DND-41 (cell line): ENCODE measurements around the gene DNAH10.

Source experiments
- ATAC-seq: fragments of 200-7000 bp; cut with Tn5 transposase; 3 replicates; pipeline ENCODE4 v1.9.1; 2021; ENCODE audit warnings: low read depth; ENCODE audit not compliant: insufficient read depth
- DNase-seq: peaks from one replicate; pipeline ENCODE4 v3.0.0-alpha.2; 2020
- H2AFZ ChIP-seq: 2 replicates; pipeline ENCODE4 v1.6.0; 2012; ENCODE audit warnings: low read depth, low read length
- H3K27ac ChIP-seq: 2 replicates; pipeline ENCODE4 v1.5.1; 2012; ENCODE audit warnings: low read length, inconsistent platforms
- H3K27me3 ChIP-seq: fragments of 200-600 bp; sonication (generic); 2 replicates; pipeline ENCODE4 v1.6.0; 2012; ENCODE audit warnings: low read length, mild to moderate bottlenecking, inconsistent platforms; ENCODE audit not compliant: insufficient read depth, poor library complexity
- H3K36me3 ChIP-seq: 2 replicates; pipeline ENCODE4 v1.5.1; 2012; ENCODE audit warnings: low read length, inconsistent platforms; ENCODE audit not compliant: insufficient read depth
- H3K4me1 ChIP-seq: 2 replicates; pipeline ENCODE4 v1.5.1; 2012; ENCODE audit warnings: mild to moderate bottlenecking, low read length; ENCODE audit not compliant: insufficient read depth
- H3K4me2 ChIP-seq: 2 replicates; pipeline ENCODE4 v1.6.0; 2012; ENCODE audit warnings: mild to moderate bottlenecking, moderate library complexity, low read length, inconsistent platforms; ENCODE audit not compliant: insufficient read depth
- H3K4me3 ChIP-seq, 2 experiments: fragments of 200-600 bp in 1 of 2; shearing (Covaris generic) in 1 of 2; 2 replicates each; pipeline ENCODE4 v1.5.1; 2012 to 2016; ENCODE audit warnings: inconsistent platforms in 2 of 2, low read length in 2 of 2, mild to moderate bottlenecking in 2 of 2, low read depth in 1 of 2, moderate library complexity in 1 of 2
- H3K79me2 ChIP-seq: 2 replicates; pipeline ENCODE4 v1.6.0; 2012; ENCODE audit warnings: low read length, inconsistent platforms; ENCODE audit not compliant: insufficient read depth
- H3K9ac ChIP-seq: 2 replicates; pipeline ENCODE4 v1.6.0; 2012; ENCODE audit warnings: low read depth, mild to moderate bottlenecking, inconsistent platforms, low read length, moderate library complexity
- H3K9me3 ChIP-seq: 2 replicates; pipeline ENCODE4 v1.5.1; 2012; ENCODE audit warnings: low read length, moderate library complexity, mild to moderate bottlenecking, inconsistent platforms; ENCODE audit not compliant: insufficient read depth, severe bottlenecking
- H4K20me1 ChIP-seq: 2 replicates; pipeline ENCODE4 v1.6.0; 2012; ENCODE audit warnings: low read length; ENCODE audit not compliant: insufficient read depth
- CTCF ChIP-seq: IDR thresholded peaks from 2 replicates; pipeline ENCODE4 v1.5.1; 2012; ENCODE audit warnings: borderline replicate concordance, low read length, moderate library complexity, mild to moderate bottlenecking; ENCODE audit not compliant: poor library complexity, severe bottlenecking; ENCODE audit errors: extremely low read depth
- EZH2 ChIP-seq: IDR thresholded peaks from 3 replicates; pipeline ENCODE4 v1.6.1; 2012; ENCODE audit warnings: borderline replicate concordance, low read depth, mild to moderate bottlenecking, moderate library complexity, low read length, inconsistent platforms; ENCODE audit not compliant: severe bottlenecking

Gene DNAH10

GRCh38 chr12:123948796-123949769 lies 187.0 kb downstream of the DNAH10 start:
- ATAC-seq (no peak), DNase-seq (no peak)
- Histone ChIP-seq H3K9me3 (no peaks in the 10 kb centered on the region), H3K4me1 (no peaks in the 10 kb centered on the region), H3K27me3 (no peaks in the 10 kb centered on the region), H3K4me3 (no peak overlapping the region), H3K79me2 (no peaks in the 10 kb centered on the region), H3K4me2 (no peak overlapping the region), H4K20me1 (no peaks in the 10 kb centered on the region), H2AFZ (no peak overlapping the region), H3K36me3 (no peaks in the 10 kb centered on the region), H3K9ac (no peak overlapping the region), H3K27ac (no peak overlapping the region)
- TF ChIP-seq EZH2 (no peak), CTCF (no peak)

GRCh38 chr12:123949770-123950165 lies 187.7 kb downstream of the DNAH10 start:
- no peaks in the 10 kb centered on the region for H3K4me1 ChIP-seq
- H4K20me1 ChIP-seq, result no peaks in the 10 kb centered on the region
- no peak for ATAC-seq
- no peaks in the 10 kb centered on the region for H3K36me3 ChIP-seq
- H3K79me2 ChIP-seq, result no peaks in the 10 kb centered on the region
- no peak overlapping the region for H3K4me3 ChIP-seq
- no peak for TF ChIP-seq EZH2
- TF ChIP-seq CTCF, result no peak
- no peak overlapping the region for H2AFZ ChIP-seq
- no peak overlapping the region for H3K9ac ChIP-seq
- H3K9me3 ChIP-seq, result no peaks in the 10 kb centered on the region
- DNase-seq, result no peak
- no peak overlapping the region for H3K27ac ChIP-seq
- no peaks in the 10 kb centered on the region for H3K27me3 ChIP-seq
- H3K4me2 ChIP-seq, result no peak overlapping the region

GRCh38 chr12:123950476-123951349 lies 188.6 kb downstream of the DNAH10 start:
- Histone ChIP-seq H4K20me1 (no peaks in the 10 kb centered on the region), H3K9ac (no peak overlapping the region), H3K4me2 (no peak overlapping the region), H3K27me3 (no peaks in the 10 kb centered on the region), H3K4me1 (no peaks in the 10 kb centered on the region), H3K79me2 (no peaks in the 10 kb centered on the region), H3K36me3 (no peaks in the 10 kb centered on the region), H3K9me3 (no peaks in the 10 kb centered on the region), H3K4me3 (no peak overlapping the region), H3K27ac (no peak overlapping the region), H2AFZ (no peak overlapping the region)
- DNase-seq (no peak), ATAC-seq (no peak)
- TF ChIP-seq CTCF (no peak), EZH2 (no peak)
